Mucosa of rectum (tissue), 2 donors: ENCODE results near the gene PLEKHA7.
A peak's percentile ranks its signal among the peaks of the same experiment; 100 is the strongest.

Experiments
- H3K27ac ChIP-seq, 2 donors: one replicate each; pipeline ENCODE4 v1.7.0; 2013; ENCODE audit warnings: inconsistent platforms in 2 of 2, low read depth in 2 of 2, low read length in 2 of 2
- H3K27me3 ChIP-seq, 2 donors: one replicate each; pipeline ENCODE4 v1.7.0; 2013; ENCODE audit warnings: low read length in 2 of 2; ENCODE audit not compliant: control insufficient read depth in 2 of 2, insufficient read depth in 2 of 2
- H3K36me3 ChIP-seq, 2 donors: one replicate each; pipeline ENCODE4 v1.7.0; 2013; ENCODE audit warnings: low read length in 2 of 2; ENCODE audit not compliant: control insufficient read depth in 2 of 2, insufficient read depth in 2 of 2
- H3K4me1 ChIP-seq, 2 donors: one replicate each; pipeline ENCODE4 v1.7.0; 2013; ENCODE audit warnings: low read length in 2 of 2, mild to moderate bottlenecking in 1 of 2; ENCODE audit not compliant: control insufficient read depth in 2 of 2, insufficient read depth in 2 of 2
- H3K4me3 ChIP-seq, 2 donors: one replicate each; pipeline ENCODE4 v1.7.0; 2013; ENCODE audit warnings: low read length in 2 of 2
- H3K9ac ChIP-seq, 2 donors: one replicate each; pipeline ENCODE4 v1.7.0; 2013; ENCODE audit warnings: low read length in 2 of 2, low read depth in 1 of 2, mild to moderate bottlenecking in 1 of 2
- H3K9me3 ChIP-seq, 2 donors: one replicate each; pipeline ENCODE4 v1.7.0; 2013; ENCODE audit warnings: low read length in 2 of 2; ENCODE audit not compliant: control insufficient read depth in 2 of 2
- donor health status: healthy.
- donor health status: Normal muscosa, but diverticular disease.

PLEKHA7 gene

DNA sequence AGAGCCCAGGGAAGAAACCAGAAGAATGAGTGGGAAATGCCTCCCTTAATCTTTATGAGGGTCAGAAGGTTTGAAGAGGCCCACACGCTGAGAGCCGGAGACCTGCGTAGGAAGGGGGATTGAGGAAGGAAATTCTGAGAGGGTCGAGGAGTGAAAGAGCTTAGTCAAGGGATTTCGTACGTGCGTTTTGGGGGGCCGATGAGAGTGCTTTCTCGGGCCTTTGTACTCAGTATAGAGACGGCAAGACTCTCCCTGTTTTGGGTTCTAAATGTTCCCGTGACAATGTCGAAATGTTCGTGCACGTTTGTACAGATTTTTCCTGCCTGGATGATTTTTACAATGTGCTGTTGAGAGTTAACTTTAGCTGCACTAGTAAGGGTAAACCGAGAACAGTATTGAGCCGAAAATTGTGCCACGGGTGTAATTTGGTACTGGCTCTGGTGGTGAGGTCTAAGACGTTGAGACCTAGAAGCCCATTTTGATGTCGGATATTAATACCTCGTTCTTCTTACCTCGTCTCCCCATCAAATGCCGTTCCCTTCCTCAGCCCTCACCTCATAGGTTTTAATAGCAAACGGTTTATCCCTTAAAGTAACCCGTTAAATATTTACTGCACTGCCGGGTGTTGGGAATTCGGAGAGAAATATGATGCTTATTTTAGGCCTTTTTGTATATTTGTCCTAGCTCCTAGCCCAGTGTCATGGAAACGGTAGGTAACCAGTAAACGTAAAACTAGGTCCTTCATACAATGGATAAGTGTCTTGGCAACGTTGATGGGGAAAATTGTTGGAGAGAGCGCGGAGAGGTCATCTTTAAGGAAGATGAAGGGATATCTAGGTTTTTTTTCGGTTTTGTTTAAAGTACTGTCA is 275.0 kb downstream of the PLEKHA7 start:
- Histone ChIP-seq H3K9ac (peak overlapping the region; percentile 97 to 99), H3K36me3 (peaks cover 0 to 5% of the 10 kb centered on the region in 2 donors), H3K27ac (peak overlapping the region; percentile 88 to 93), H3K4me3 (peak overlapping the region; percentile 92 to 96), H3K9me3 (no peaks in the 10 kb centered on the region), H3K27me3 (no peaks in the 10 kb centered on the region), H3K4me1 (peaks cover 10 to 15% of the 10 kb centered on the region in 2 donors)

DNA sequence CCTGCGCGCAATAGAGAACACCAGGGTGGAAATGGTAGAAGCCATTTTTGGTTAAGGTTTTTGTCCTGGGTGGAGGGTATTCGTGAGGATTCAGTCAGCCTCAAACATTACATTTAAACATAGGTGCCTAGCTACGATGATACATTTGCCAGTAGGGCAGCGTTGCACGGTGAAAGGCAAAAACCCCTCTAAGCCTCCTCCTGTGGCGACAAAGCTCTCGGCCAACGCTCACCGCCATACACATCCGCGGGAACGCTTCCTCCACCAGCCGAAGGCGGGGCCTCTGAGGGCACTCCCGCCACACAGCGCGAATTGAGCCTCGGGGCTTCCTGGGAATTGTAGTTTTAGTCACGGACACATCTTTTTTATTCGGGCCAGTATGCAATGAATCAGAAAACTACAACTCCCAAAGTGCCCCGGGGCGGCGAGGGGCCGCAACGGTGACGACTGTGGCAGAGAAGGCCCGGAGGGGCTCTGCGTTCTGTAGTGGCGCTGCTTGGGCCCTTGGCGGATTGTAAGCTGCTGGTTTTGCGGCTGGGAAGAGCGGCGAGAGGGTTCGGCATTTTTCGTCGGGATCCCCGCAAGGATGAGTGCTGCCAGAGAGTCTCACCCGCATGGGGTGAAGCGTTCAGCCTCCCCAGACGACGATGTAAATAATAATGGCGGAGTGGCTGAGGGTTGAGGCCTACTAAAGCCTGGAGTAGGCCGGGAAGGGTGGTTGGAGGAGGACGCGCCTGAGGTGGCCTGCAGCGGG is 275.8 kb downstream of the PLEKHA7 start, which contains the start of gene C11orf58:
Gene C11orf58, plus strand, starts transcription at position 455 of the 754 bp plus-strand sequence. Its CDS starts 132 bp downstream, at position 587.
- Histone ChIP-seq H3K9me3 (no peaks in the 10 kb centered on the region), H3K27ac (peak within 1 kb of the TSS; percentile 88 to 93), H3K36me3 (peaks cover 0 to 5% of the 10 kb centered on the region in 2 donors), H3K27me3 (no peaks in the 10 kb centered on the region), H3K9ac (peak within 1 kb of the TSS; percentile 97 to 99), H3K4me3 (peak within 1 kb of the TSS; percentile 92 to 96), H3K4me1 (peaks cover 10 to 15% of the 10 kb centered on the region in 2 donors)

DNA sequence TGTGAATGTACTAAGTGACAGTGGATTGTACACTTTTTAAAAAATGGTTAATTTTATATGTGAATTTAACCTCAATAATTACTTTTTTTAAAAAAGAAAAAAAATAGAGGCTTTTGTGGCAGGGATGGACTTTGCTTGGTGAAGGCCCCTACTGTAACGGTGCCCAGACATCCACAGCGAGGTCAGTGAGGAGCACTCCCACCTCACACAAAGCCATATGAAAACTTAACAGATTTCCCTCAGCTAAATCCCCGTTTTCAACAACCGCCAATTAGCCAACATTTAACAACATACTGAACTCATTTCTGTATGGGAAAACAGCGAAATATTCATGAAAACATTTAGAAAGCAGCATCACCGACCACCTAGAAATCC is 276.4 kb downstream of the PLEKHA7 start:
- Histone ChIP-seq H3K36me3 (peaks cover 0 to 2% of the 10 kb centered on the region in 2 donors), H3K27me3 (no peaks in the 10 kb centered on the region), H3K4me3 (peak overlapping the region; percentile 92 to 96), H3K27ac (peak overlapping the region; percentile 88 to 93), H3K9me3 (no peaks in the 10 kb centered on the region), H3K4me1 (peaks cover 10 to 15% of the 10 kb centered on the region in 2 donors), H3K9ac (peak overlapping the region; percentile 97 to 99)
